ENCODE measurements around the gene MRE11. TPM values are rescaled to one million over a fixed set of nuclear protein-coding genes. Genes with fewer than 3 reads are reported as not detected.

Gene MRE11
- total RNA-seq, 1 experiment from 2014 or later, result 20.1 TPM

DNA sequence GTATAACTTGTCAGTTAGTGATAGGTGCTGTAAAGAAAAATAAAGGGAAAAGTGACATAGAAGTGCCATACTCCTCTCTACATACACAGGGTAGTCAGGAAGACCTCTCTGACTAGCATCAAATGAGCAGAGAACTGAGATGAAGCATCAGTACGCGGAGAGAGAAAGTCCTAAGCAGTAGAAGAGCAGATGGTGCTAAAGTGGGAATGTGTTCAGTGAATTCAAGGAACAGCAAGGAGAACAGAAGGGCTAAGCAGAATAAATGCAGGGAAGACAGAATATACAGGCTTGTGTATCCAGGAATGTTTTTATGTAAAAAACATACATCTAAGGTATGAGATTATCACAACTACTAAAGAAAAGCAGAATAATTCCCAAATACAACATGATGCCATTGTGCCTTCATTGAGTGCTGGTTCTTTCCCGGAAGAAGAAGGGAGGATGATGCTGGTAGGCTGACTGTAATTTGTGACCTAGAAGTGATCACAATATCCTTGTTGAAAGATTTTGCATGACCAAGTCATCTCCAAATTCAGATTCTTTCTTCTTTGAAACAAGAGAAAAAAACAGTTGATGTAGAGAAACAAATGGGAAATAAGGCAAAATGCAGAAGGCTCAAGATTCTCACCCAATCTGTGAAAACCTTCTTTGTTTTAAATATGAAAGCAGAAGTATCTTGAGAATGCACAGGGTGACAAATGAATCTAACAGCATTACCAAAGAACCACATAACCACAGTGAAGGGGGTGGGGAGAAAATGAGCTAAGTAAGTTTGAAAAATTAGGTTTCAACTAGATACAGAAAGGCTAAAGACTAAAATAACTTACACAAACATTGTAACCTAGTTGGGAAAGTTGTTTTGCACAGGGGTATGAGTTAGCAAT is 20.5 kb downstream of the MRE11 start:
- Histone ChIP-seq H3K9me2 (replicated peaks; ENCODE audit: low read length) (no peaks in the 10 kb centered on the region), H3K79me2 (ENCODE audit: low read length) (no peaks in the 10 kb centered on the region), H2AFZ (ENCODE audit: low read length) (no peak overlapping the region), H3K4me2 (ENCODE audit: low read length) (no peak overlapping the region), H3K4me1 (ENCODE audit: insufficient read depth, low read length) (no peaks in the 10 kb centered on the region), H3K27ac (ENCODE audit: low read length) (no peak overlapping the region), H3F3A (ENCODE audit: low read length, unreplicated experiment) (no peaks in the 10 kb centered on the region), H3K9me3 (ENCODE audit: low read length) (no peaks in the 10 kb centered on the region), H3K27me3 (ENCODE audit: low read length) (no peaks in the 10 kb centered on the region), H3K4me3 (ENCODE audit: low read length) (no peak overlapping the region), H4K20me1 (ENCODE audit: low read length) (no peaks in the 10 kb centered on the region), H3K36me3 (ENCODE audit: low read depth, low read length) (peaks cover 15% of the 10 kb centered on the region), H3K9ac (ENCODE audit: low read length) (no peak overlapping the region)
- no TSS peak for BruUV-seq (replicated peaks)
- POLR2A ChIA-PET (ENCODE audit: unreplicated experiment), result no interaction called here
- CTCF ChIA-PET, result no interaction called here
- intact Hi-C loops (cut with micrococcal nuclease), result no loop called here
- ATAC-seq (no peak), DNase-seq (no peak)
- TF ChIP-seq, protein P1, sequence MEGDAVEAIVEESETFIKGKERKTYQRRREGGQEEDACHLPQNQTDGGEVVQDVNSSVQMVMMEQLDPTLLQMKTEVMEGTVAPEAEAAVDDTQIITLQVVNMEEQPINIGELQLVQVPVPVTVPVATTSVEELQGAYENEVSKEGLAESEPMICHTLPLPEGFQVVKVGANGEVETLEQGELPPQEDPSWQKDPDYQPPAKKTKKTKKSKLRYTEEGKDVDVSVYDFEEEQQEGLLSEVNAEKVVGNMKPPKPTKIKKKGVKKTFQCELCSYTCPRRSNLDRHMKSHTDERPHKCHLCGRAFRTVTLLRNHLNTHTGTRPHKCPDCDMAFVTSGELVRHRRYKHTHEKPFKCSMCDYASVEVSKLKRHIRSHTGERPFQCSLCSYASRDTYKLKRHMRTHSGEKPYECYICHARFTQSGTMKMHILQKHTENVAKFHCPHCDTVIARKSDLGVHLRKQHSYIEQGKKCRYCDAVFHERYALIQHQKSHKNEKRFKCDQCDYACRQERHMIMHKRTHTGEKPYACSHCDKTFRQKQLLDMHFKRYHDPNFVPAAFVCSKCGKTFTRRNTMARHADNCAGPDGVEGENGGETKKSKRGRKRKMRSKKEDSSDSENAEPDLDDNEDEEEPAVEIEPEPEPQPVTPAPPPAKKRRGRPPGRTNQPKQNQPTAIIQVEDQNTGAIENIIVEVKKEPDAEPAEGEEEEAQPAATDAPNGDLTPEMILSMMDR (conservative IDR thresholded peaks at IDR 0.05; ENCODE audit: low read depth, low read length), result no peak
- no peak for TF ChIP-seq EZH2 (IDR thresholded peaks at IDR 0.05; ENCODE audit: low read length, unreplicated experiment)
- TF ChIP-seq EZH2phosphoT487 (IDR thresholded peaks at IDR 0.05; ENCODE audit: borderline replicate concordance, low read length), result no peak

GRCh38 chr11:94469416-94469815 is 24.2 kb downstream of the MRE11 start:
- Histone ChIP-seq H2AFZ (ENCODE audit: low read length) (no peak overlapping the region), H3K4me2 (ENCODE audit: low read length) (no peak overlapping the region), H3K9me2 (replicated peaks; ENCODE audit: low read length) (no peaks in the 10 kb centered on the region), H3K4me3 (ENCODE audit: low read length) (no peak overlapping the region), H4K20me1 (ENCODE audit: low read length) (no peaks in the 10 kb centered on the region), H3K79me2 (ENCODE audit: low read length) (no peaks in the 10 kb centered on the region), H3K27me3 (ENCODE audit: low read length) (no peaks in the 10 kb centered on the region), H3K9ac (ENCODE audit: low read length) (no peak overlapping the region), H3F3A (ENCODE audit: low read length, unreplicated experiment) (no peaks in the 10 kb centered on the region), H3K36me3 (ENCODE audit: low read depth, low read length) (peaks cover 15% of the 10 kb centered on the region), H3K27ac (ENCODE audit: low read length) (no peak overlapping the region), H3K4me1 (ENCODE audit: insufficient read depth, low read length) (no peaks in the 10 kb centered on the region), H3K9me3 (ENCODE audit: low read length) (no peaks in the 10 kb centered on the region)
- ATAC-seq (peak; percentile 46; the same call in 1 of the 2 replicates), DNase-seq (peak; percentile 15)
- ChIA-PET POLR2A (ENCODE audit: unreplicated experiment) (no interaction called here), CTCF (no interaction called here)
- no TSS peak for BruUV-seq (replicated peaks)
- TF ChIP-seq EZH2phosphoT487 (IDR thresholded peaks at IDR 0.05; ENCODE audit: borderline replicate concordance, low read length) (no peak), EZH2 (IDR thresholded peaks at IDR 0.05; ENCODE audit: low read length, unreplicated experiment) (no peak)
- TF ChIP-seq, protein P1 (conservative IDR thresholded peaks at IDR 0.05; ENCODE audit: low read depth, low read length), result no peak
- intact Hi-C loops (cut with micrococcal nuclease), result no loop called here

GRCh38 chr11:94459576-94459975 is 34.1 kb downstream of the MRE11 start:
- no peaks in the 10 kb centered on the region for H4K20me1 ChIP-seq (ENCODE audit: low read length)
- intact Hi-C loops (cut with micrococcal nuclease), result no loop called here
- H3K36me3 ChIP-seq (ENCODE audit: low read depth, low read length), result peaks cover 16% of the 10 kb centered on the region
- ATAC-seq (no peak), DNase-seq (no peak)
- H3K79me2 ChIP-seq (ENCODE audit: low read length), result no peaks in the 10 kb centered on the region
- H3K4me3 ChIP-seq (ENCODE audit: low read length), result no peak overlapping the region
- H3K4me2 ChIP-seq (ENCODE audit: low read length), result no peak overlapping the region
- H3F3A ChIP-seq (ENCODE audit: low read length, unreplicated experiment), result no peaks in the 10 kb centered on the region
- peaks cover 21% of the 10 kb centered on the region for H3K4me1 ChIP-seq (ENCODE audit: insufficient read depth, low read length)
- H3K9me3 ChIP-seq (ENCODE audit: low read length), result no peaks in the 10 kb centered on the region
- POLR2A ChIA-PET (ENCODE audit: unreplicated experiment), result no interaction called here
- H3K27ac ChIP-seq (ENCODE audit: low read length), result no peak overlapping the region
- TF ChIP-seq, protein P1 (conservative IDR thresholded peaks at IDR 0.05; ENCODE audit: low read depth, low read length), result no peak
- no peak for TF ChIP-seq EZH2phosphoT487 (IDR thresholded peaks at IDR 0.05; ENCODE audit: borderline replicate concordance, low read length)
- TF ChIP-seq EZH2 (IDR thresholded peaks at IDR 0.05; ENCODE audit: low read length, unreplicated experiment), result no peak
- no peak overlapping the region for H2AFZ ChIP-seq (ENCODE audit: low read length)
- CTCF ChIA-PET, result no interaction called here
- no peaks in the 10 kb centered on the region for H3K27me3 ChIP-seq (ENCODE audit: low read length)
- H3K9ac ChIP-seq (ENCODE audit: low read length), result no peak overlapping the region
- BruUV-seq (replicated peaks), result no TSS peak
- H3K9me2 ChIP-seq (replicated peaks; ENCODE audit: low read length), result no peaks in the 10 kb centered on the region
